ENCODE measurements around the gene SLC23A2.
"Not testable (repeated sequence)": the region's sequence is repeated elsewhere in the genome, so short reads cannot be mapped to it uniquely, and the experiment has no call there.

SLC23A2 gene

GRCh38 chr20:5004825-5005224, 3.5 kb upstream of the SLC23A2 start:
- not testable (repeated sequence) for H3K36me3 ChIP-seq (ENCODE audit: control insufficient read depth in 1 of 2, insufficient read depth in 2 of 2, low read length in 2 of 2); H3K9me3 ChIP-seq (ENCODE audit: control insufficient read depth in 1 of 2, low read length in 2 of 2); H3K27me3 ChIP-seq (ENCODE audit: low read depth, low read length); H3K27ac ChIP-seq (ENCODE audit: low read length); H3K4me3 ChIP-seq (ENCODE audit: low read depth in 1 of 2, low read length in 2 of 2)
- H3K4me1 ChIP-seq (ENCODE audit: control insufficient read depth in 1 of 2, insufficient read depth in 2 of 2, low read length in 2 of 2): peaks cover 3 to 11% of the 10 kb centered on the region in 2 donors

- Histone ChIP-seq H3K36me3 (ENCODE audit: control insufficient read depth in 1 of 2, insufficient read depth in 2 of 2, low read length in 2 of 2) (no peaks in the 10 kb centered on the region), H3K27me3 (ENCODE audit: low read depth, low read length) (no peaks in the 10 kb centered on the region), H3K9me3 (ENCODE audit: control insufficient read depth in 1 of 2, low read length in 2 of 2) (no peaks in the 10 kb centered on the region), H3K27ac (ENCODE audit: low read length) (no peak overlapping the region), H3K4me1 (ENCODE audit: control insufficient read depth in 1 of 2, insufficient read depth in 2 of 2, low read length in 2 of 2) (peaks cover 3 to 15% of the 10 kb centered on the region in 2 donors), H3K4me3 (ENCODE audit: low read depth in 1 of 2, low read length in 2 of 2) (no peak overlapping the region)
Observed at GRCh38 chr20:5003626-5004025, 2.3 kb upstream of the SLC23A2 start.

GRCh38 chr20:5002077-5002413, 735 bp upstream of the SLC23A2 start:
- Histone ChIP-seq H3K36me3 (ENCODE audit: control insufficient read depth in 1 of 2, insufficient read depth in 2 of 2, low read length in 2 of 2) (no peaks in the 10 kb centered on the region), H3K9me3 (ENCODE audit: control insufficient read depth in 1 of 2, low read length in 2 of 2) (no peaks in the 10 kb centered on the region), H3K4me1 (ENCODE audit: control insufficient read depth in 1 of 2, insufficient read depth in 2 of 2, low read length in 2 of 2) (peaks cover 3 to 15% of the 10 kb centered on the region in 2 donors), H3K27ac (ENCODE audit: low read length) (no peak overlapping the region), H3K4me3 (ENCODE audit: low read depth in 1 of 2, low read length in 2 of 2) (peak overlapping the region; percentile 75 to 79), H3K27me3 (ENCODE audit: low read depth, low read length) (no peaks in the 10 kb centered on the region)

GRCh38 chr20:5000263-5001173, 792 bp downstream of the SLC23A2 start:
- peak overlapping the region; percentile 88 to 93 for H3K4me3 ChIP-seq (ENCODE audit: low read depth in 1 of 2, low read length in 2 of 2)
- H3K4me1 ChIP-seq (ENCODE audit: control insufficient read depth in 1 of 2, insufficient read depth in 2 of 2, low read length in 2 of 2): peaks cover 3 to 15% of the 10 kb centered on the region in 2 donors
- no peak overlapping the region for H3K27ac ChIP-seq (ENCODE audit: low read length)
- H3K27me3 ChIP-seq (ENCODE audit: low read depth, low read length): no peaks in the 10 kb centered on the region
- H3K9me3 ChIP-seq (ENCODE audit: control insufficient read depth in 1 of 2, low read length in 2 of 2): no peaks in the 10 kb centered on the region
- no peaks in the 10 kb centered on the region for H3K36me3 ChIP-seq (ENCODE audit: control insufficient read depth in 1 of 2, insufficient read depth in 2 of 2, low read length in 2 of 2)

GRCh38 chr20:4999788-5000187, 1.5 kb downstream of the SLC23A2 start:
- H3K27me3 ChIP-seq (ENCODE audit: low read depth, low read length): no peaks in the 10 kb centered on the region
- no peak overlapping the region for H3K27ac ChIP-seq (ENCODE audit: low read length)
- no peaks in the 10 kb centered on the region for H3K36me3 ChIP-seq (ENCODE audit: control insufficient read depth in 1 of 2, insufficient read depth in 2 of 2, low read length in 2 of 2)
- no peaks in the 10 kb centered on the region for H3K9me3 ChIP-seq (ENCODE audit: control insufficient read depth in 1 of 2, low read length in 2 of 2)
- H3K4me3 ChIP-seq (ENCODE audit: low read depth in 1 of 2, low read length in 2 of 2): peak overlapping the region; percentile 88 to 93
- H3K4me1 ChIP-seq (ENCODE audit: control insufficient read depth in 1 of 2, insufficient read depth in 2 of 2, low read length in 2 of 2): peaks cover 3 to 15% of the 10 kb centered on the region in 2 donors

GRCh38 chr20:4998160-4998651, 3.1 kb downstream of the SLC23A2 start:
- H3K36me3 ChIP-seq (ENCODE audit: control insufficient read depth in 1 of 2, insufficient read depth in 2 of 2, low read length in 2 of 2): no peaks in the 10 kb centered on the region
- H3K27me3 ChIP-seq (ENCODE audit: low read depth, low read length): no peaks in the 10 kb centered on the region
- no peak overlapping the region for H3K4me3 ChIP-seq (ENCODE audit: low read depth in 1 of 2, low read length in 2 of 2)
- H3K9me3 ChIP-seq (ENCODE audit: control insufficient read depth in 1 of 2, low read length in 2 of 2): no peaks in the 10 kb centered on the region
- H3K4me1 ChIP-seq (ENCODE audit: control insufficient read depth in 1 of 2, insufficient read depth in 2 of 2, low read length in 2 of 2): peaks cover 3 to 15% of the 10 kb centered on the region in 2 donors
- H3K27ac ChIP-seq (ENCODE audit: low read length): no peak overlapping the region

- Histone ChIP-seq H3K4me1 (ENCODE audit: control insufficient read depth in 1 of 2, insufficient read depth in 2 of 2, low read length in 2 of 2) (peaks cover 3 to 15% of the 10 kb centered on the region in 2 donors), H3K9me3 (ENCODE audit: control insufficient read depth in 1 of 2, low read length in 2 of 2) (no peaks in the 10 kb centered on the region), H3K4me3 (ENCODE audit: low read depth in 1 of 2, low read length in 2 of 2) (no peak overlapping the region), H3K27ac (ENCODE audit: low read length) (no peak overlapping the region), H3K36me3 (ENCODE audit: control insufficient read depth in 1 of 2, insufficient read depth in 2 of 2, low read length in 2 of 2) (no peaks in the 10 kb centered on the region), H3K27me3 (ENCODE audit: low read depth, low read length) (no peaks in the 10 kb centered on the region)
Observed at GRCh38 chr20:4997222-4997621, 4.1 kb downstream of the SLC23A2 start.

GRCh38 chr20:4989570-4989969, 11.7 kb downstream of the SLC23A2 start:
- Histone ChIP-seq H3K27ac (ENCODE audit: low read length) (no peak overlapping the region), H3K36me3 (ENCODE audit: control insufficient read depth in 1 of 2, insufficient read depth in 2 of 2, low read length in 2 of 2) (no peaks in the 10 kb centered on the region), H3K4me3 (ENCODE audit: low read depth in 1 of 2, low read length in 2 of 2) (no peak overlapping the region), H3K4me1 (ENCODE audit: control insufficient read depth in 1 of 2, insufficient read depth in 2 of 2, low read length in 2 of 2) (no peaks in the 10 kb centered on the region), H3K27me3 (ENCODE audit: low read depth, low read length) (no peaks in the 10 kb centered on the region), H3K9me3 (ENCODE audit: control insufficient read depth in 1 of 2, low read length in 2 of 2) (no peaks in the 10 kb centered on the region)

GRCh38 chr20:4987130-4987529, 14.2 kb downstream of the SLC23A2 start:
- Histone ChIP-seq H3K27me3 (ENCODE audit: low read depth, low read length) (no peaks in the 10 kb centered on the region), H3K36me3 (ENCODE audit: control insufficient read depth in 1 of 2, insufficient read depth in 2 of 2, low read length in 2 of 2) (no peaks in the 10 kb centered on the region), H3K27ac (ENCODE audit: low read length) (no peak overlapping the region), H3K9me3 (ENCODE audit: control insufficient read depth in 1 of 2, low read length in 2 of 2) (no peaks in the 10 kb centered on the region), H3K4me1 (ENCODE audit: control insufficient read depth in 1 of 2, insufficient read depth in 2 of 2, low read length in 2 of 2) (no peaks in the 10 kb centered on the region), H3K4me3 (ENCODE audit: low read depth in 1 of 2, low read length in 2 of 2) (no peak overlapping the region)

GRCh38 chr20:4985658-4986057, 15.7 kb downstream of the SLC23A2 start:
- Histone ChIP-seq H3K4me3 (ENCODE audit: low read depth in 1 of 2, low read length in 2 of 2) (no peak overlapping the region), H3K27ac (ENCODE audit: low read length) (no peak overlapping the region), H3K36me3 (ENCODE audit: control insufficient read depth in 1 of 2, insufficient read depth in 2 of 2, low read length in 2 of 2) (no peaks in the 10 kb centered on the region), H3K9me3 (ENCODE audit: control insufficient read depth in 1 of 2, low read length in 2 of 2) (no peaks in the 10 kb centered on the region), H3K4me1 (ENCODE audit: control insufficient read depth in 1 of 2, insufficient read depth in 2 of 2, low read length in 2 of 2) (no peaks in the 10 kb centered on the region), H3K27me3 (ENCODE audit: low read depth, low read length) (no peaks in the 10 kb centered on the region)

- Histone ChIP-seq H3K36me3 (ENCODE audit: control insufficient read depth in 1 of 2, insufficient read depth in 2 of 2, low read length in 2 of 2) (no peaks in the 10 kb centered on the region), H3K4me3 (ENCODE audit: low read depth in 1 of 2, low read length in 2 of 2) (no peak overlapping the region), H3K9me3 (ENCODE audit: control insufficient read depth in 1 of 2, low read length in 2 of 2) (no peaks in the 10 kb centered on the region), H3K27me3 (ENCODE audit: low read depth, low read length) (no peaks in the 10 kb centered on the region), H3K4me1 (ENCODE audit: control insufficient read depth in 1 of 2, insufficient read depth in 2 of 2, low read length in 2 of 2) (peaks cover 0 to 10% of the 10 kb centered on the region in 2 donors), H3K27ac (ENCODE audit: low read length) (no peak overlapping the region)
Observed at GRCh38 chr20:4982281-4982680, 19.0 kb downstream of the SLC23A2 start.

All from muscle layer of duodenum (tissue), 2 donors.